ENCODE measurements around the gene SETD7.

DNA sequence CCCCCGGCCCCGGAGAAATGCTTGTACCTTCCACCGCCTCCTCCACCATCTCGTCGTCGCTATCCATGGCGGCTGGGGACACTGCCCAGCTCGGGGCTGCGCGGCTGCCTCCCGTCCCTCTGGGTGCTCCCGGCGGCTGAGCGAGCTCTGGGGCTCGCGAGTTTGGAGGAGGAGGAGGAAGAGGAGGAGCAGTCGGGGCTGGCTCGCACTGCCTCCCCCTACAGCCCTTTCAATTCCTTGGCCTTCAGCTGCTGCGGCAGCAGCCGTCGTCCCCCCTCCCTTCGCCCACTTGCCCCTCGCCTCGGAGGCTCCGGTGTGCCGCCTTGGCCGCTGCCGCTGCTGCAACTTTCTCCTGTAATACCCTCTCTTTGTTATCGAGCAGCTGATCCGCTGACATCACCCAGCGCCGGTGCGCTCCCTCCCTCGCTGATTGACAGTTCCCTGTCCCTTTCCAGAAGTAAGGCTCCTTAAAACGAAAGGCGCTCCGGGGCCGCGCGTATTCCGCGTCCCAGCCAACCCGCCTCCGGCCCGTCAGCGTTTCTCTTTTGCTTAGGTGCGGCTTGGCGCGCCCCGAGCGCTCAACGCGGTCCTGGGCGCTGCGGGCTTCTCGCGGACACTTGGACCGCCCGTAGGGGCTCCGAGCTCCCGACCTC lies at the start of gene SETD7:
- TF ChIP-seq, protein P1, sequence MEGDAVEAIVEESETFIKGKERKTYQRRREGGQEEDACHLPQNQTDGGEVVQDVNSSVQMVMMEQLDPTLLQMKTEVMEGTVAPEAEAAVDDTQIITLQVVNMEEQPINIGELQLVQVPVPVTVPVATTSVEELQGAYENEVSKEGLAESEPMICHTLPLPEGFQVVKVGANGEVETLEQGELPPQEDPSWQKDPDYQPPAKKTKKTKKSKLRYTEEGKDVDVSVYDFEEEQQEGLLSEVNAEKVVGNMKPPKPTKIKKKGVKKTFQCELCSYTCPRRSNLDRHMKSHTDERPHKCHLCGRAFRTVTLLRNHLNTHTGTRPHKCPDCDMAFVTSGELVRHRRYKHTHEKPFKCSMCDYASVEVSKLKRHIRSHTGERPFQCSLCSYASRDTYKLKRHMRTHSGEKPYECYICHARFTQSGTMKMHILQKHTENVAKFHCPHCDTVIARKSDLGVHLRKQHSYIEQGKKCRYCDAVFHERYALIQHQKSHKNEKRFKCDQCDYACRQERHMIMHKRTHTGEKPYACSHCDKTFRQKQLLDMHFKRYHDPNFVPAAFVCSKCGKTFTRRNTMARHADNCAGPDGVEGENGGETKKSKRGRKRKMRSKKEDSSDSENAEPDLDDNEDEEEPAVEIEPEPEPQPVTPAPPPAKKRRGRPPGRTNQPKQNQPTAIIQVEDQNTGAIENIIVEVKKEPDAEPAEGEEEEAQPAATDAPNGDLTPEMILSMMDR (IDR thresholded peaks at IDR 0.05): no peak
- TF ChIP-seq POLR2AphosphoS5 (IDR thresholded peaks at IDR 0.05): peak; percentile 59 to 83 (median 67)
